GM18507 (cell line): ENCODE results near the gene NEURL1B.
A peak's percentile ranks its signal among the peaks of the same experiment; 100 is the strongest.
"Not testable (repeated sequence)": the region's sequence is repeated elsewhere in the genome, so short reads cannot be mapped to it uniquely, and the experiment has no call there.

Experiments
- DNase-seq: peaks from one replicate; pipeline ENCODE4 v3.0.0; 2011; ENCODE audit warnings: low read depth; ENCODE audit not compliant: insufficient read length; ENCODE audit errors: extremely low spot score
- FAIRE-seq: peaks from 2 replicates; lab custom pipeline; 2011; peaks lifted over from hg19 to GRCh38; lab: Jason Lieb, UNC

NEURL1B gene

GRCh38 chr5:172640822-172641358 lies at the start of gene NEURL1B:
Gene NEURL1B, plus strand, starts transcription at chr5:172641263. Its CDS starts 144 bp downstream, at chr5:172641407.
- DNase-seq: no peak
- no peak for FAIRE-seq

GRCh38 chr5:172591636-172592035 lies 49.4 kb upstream of the NEURL1B start:
- FAIRE-seq (no peak), DNase-seq (no peak)

- DNase-seq: no peak
- no peak for FAIRE-seq
Measured at GRCh38 chr5:172592881-172593280, 48.2 kb upstream of the NEURL1B start.

GRCh38 chr5:172593306-172593705 lies 47.8 kb upstream of the NEURL1B start:
- DNase-seq (no peak), FAIRE-seq (no peak)

GRCh38 chr5:172593721-172594235 lies 47.3 kb upstream of the NEURL1B start:
- FAIRE-seq (no peak), DNase-seq (no peak)

- no peak for FAIRE-seq
- DNase-seq: no peak
Measured at GRCh38 chr5:172594431-172594830, 46.6 kb upstream of the NEURL1B start.

GRCh38 chr5:172594867-172595466 lies 46.1 kb upstream of the NEURL1B start:
- DNase-seq (no peak), FAIRE-seq (no peak)

- DNase-seq: no peak
Measured at GRCh38 chr5:172595596-172596455, 45.2 kb upstream of the NEURL1B start.

GRCh38 chr5:172596638-172597231 lies 44.3 kb upstream of the NEURL1B start:
- no peak for DNase-seq
- peak; percentile 70 for FAIRE-seq

More at GRCh38 chr5:172595596-172596455, 45.2 kb upstream of the NEURL1B start:
- no peak for FAIRE-seq

- FAIRE-seq (no peak), DNase-seq (no peak)
Measured at GRCh38 chr5:172597755-172598155, 43.3 kb upstream of the NEURL1B start.

GRCh38 chr5:172598251-172599203 lies 42.5 kb upstream of the NEURL1B start:
- FAIRE-seq (no peak), DNase-seq (no peak)

GRCh38 chr5:172599204-172599567 lies 41.9 kb upstream of the NEURL1B start:
- FAIRE-seq: no peak

GRCh38 chr5:172600571-172600970 lies 40.5 kb upstream of the NEURL1B start:
- no peak for DNase-seq
- no peak for FAIRE-seq

More at GRCh38 chr5:172599204-172599567, 41.9 kb upstream of the NEURL1B start:
- DNase-seq: no peak

- FAIRE-seq, DNase-seq: not testable (repeated sequence)
Measured at GRCh38 chr5:172601576-172601975, 39.5 kb upstream of the NEURL1B start.

GRCh38 chr5:172602783-172603231 lies 38.3 kb upstream of the NEURL1B start:
- DNase-seq: no peak
- FAIRE-seq: no peak

- DNase-seq: no peak
- FAIRE-seq: no peak
Measured at GRCh38 chr5:172603251-172603806, 37.7 kb upstream of the NEURL1B start.

GRCh38 chr5:172605466-172605865 lies 35.6 kb upstream of the NEURL1B start:
- no peak for FAIRE-seq
- no peak for DNase-seq

- DNase-seq (no peak), FAIRE-seq (no peak)
Measured at GRCh38 chr5:172606156-172606785, 34.8 kb upstream of the NEURL1B start.
